GM19455 (cell line): ENCODE data around the gene SLC16A1.
"Not testable (repeated sequence)": the region's sequence is repeated elsewhere in the genome, so short reads cannot be mapped to it uniquely, and the experiment has no call there.

Experiments used
- ATAC-seq: cut with Tn5 transposase; IDR thresholded peaks from one replicate; pipeline ENCODE4 v1.9.1; 2021; ENCODE audit not compliant: unreplicated experiment

Gene SLC16A1

GRCh38 chr1:112887599-112888283, 68.3 kb downstream of the SLC16A1 start:
- no peak for ATAC-seq

GRCh38 chr1:112884996-112885395, 71.0 kb downstream of the SLC16A1 start:
- not testable (repeated sequence) for ATAC-seq

GRCh38 chr1:112882271-112882744, 73.7 kb downstream of the SLC16A1 start:
- ATAC-seq, result no peak

- no peak for ATAC-seq
These were observed 74.3 kb downstream of the SLC16A1 start for GRCh38 chr1:112881742-112882127.

GRCh38 chr1:112879834-112880233, 76.2 kb downstream of the SLC16A1 start:
- ATAC-seq, result no peak

- no peak for ATAC-seq
These were observed 77.7 kb downstream of the SLC16A1 start for GRCh38 chr1:112878321-112878720.

GRCh38 chr1:112877750-112878149, 78.2 kb downstream of the SLC16A1 start:
- ATAC-seq, result no peak

GRCh38 chr1:112876315-112876714, 79.7 kb downstream of the SLC16A1 start:
- no peak for ATAC-seq

GRCh38 chr1:112872551-112872962, 83.4 kb downstream of the SLC16A1 start:
- no peak for ATAC-seq

- no peak for ATAC-seq
These were observed 84.9 kb downstream of the SLC16A1 start for GRCh38 chr1:112870887-112871646.

GRCh38 chr1:112869895-112870294, 86.1 kb downstream of the SLC16A1 start:
- no peak for ATAC-seq

- ATAC-seq, result no peak
These were observed 87.8 kb downstream of the SLC16A1 start for GRCh38 chr1:112868191-112868590.

- no peak for ATAC-seq
These were observed 89.0 kb downstream of the SLC16A1 start for GRCh38 chr1:112866981-112867380.

- ATAC-seq, result no peak
These were observed 89.8 kb downstream of the SLC16A1 start for GRCh38 chr1:112866151-112866550.

- ATAC-seq, result no peak
These were observed 93.1 kb downstream of the SLC16A1 start for GRCh38 chr1:112862753-112863426.
